ENCODE data around the gene NDEL1.

NDEL1 gene

DNA sequence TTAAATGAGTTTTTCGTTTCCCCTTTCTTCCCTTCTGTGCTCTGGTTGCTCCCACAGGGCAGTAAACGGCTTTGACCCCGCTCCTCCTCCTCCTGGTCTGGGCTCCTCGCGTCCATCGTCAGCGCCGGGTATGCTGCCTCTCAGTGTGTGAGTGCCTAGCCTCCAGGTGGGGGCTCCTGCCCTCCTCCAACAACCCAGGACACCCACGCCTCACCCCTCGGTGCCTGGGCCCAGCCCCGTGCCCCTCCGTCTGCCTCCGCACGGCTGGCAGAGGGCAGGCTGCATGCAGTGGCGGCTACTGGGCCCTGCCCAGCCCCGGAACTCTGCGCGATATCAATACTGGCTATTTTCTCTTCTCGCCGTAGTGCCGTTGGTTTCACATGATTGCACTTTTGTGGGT is 31.2 kb downstream of the NDEL1 start:
- H3K27ac ChIP-seq (ENCODE audit: low read depth, low read length), result no peak overlapping the region
- H3F3A ChIP-seq (ENCODE audit: control insufficient read depth, insufficient read depth), result no peaks in the 10 kb centered on the region
- TF ChIP-seq, protein P1, sequence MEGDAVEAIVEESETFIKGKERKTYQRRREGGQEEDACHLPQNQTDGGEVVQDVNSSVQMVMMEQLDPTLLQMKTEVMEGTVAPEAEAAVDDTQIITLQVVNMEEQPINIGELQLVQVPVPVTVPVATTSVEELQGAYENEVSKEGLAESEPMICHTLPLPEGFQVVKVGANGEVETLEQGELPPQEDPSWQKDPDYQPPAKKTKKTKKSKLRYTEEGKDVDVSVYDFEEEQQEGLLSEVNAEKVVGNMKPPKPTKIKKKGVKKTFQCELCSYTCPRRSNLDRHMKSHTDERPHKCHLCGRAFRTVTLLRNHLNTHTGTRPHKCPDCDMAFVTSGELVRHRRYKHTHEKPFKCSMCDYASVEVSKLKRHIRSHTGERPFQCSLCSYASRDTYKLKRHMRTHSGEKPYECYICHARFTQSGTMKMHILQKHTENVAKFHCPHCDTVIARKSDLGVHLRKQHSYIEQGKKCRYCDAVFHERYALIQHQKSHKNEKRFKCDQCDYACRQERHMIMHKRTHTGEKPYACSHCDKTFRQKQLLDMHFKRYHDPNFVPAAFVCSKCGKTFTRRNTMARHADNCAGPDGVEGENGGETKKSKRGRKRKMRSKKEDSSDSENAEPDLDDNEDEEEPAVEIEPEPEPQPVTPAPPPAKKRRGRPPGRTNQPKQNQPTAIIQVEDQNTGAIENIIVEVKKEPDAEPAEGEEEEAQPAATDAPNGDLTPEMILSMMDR (IDR thresholded peaks at IDR 0.05; ENCODE audit: low read depth, low read length, poor library complexity, severe bottlenecking), result no peak
- no peak for TF ChIP-seq EZH2phosphoT487 (IDR thresholded peaks at IDR 0.05; ENCODE audit: borderline replicate concordance, low read length)
- H3K4me1 ChIP-seq (ENCODE audit: control insufficient read depth, low read length), result no peaks in the 10 kb centered on the region
- H3K36me3 ChIP-seq (ENCODE audit: control insufficient read depth, low read length), result peaks cover 51% of the 10 kb centered on the region
- H3K9me3 ChIP-seq (ENCODE audit: control insufficient read depth, insufficient read depth, low read length), result no peaks in the 10 kb centered on the region
- no peaks in the 10 kb centered on the region for H4K20me1 ChIP-seq (ENCODE audit: control insufficient read depth, insufficient read depth, low read depth, low read length)
- no peaks in the 10 kb centered on the region for H3K9me2 ChIP-seq (replicated peaks; ENCODE audit: control insufficient read depth, low read length)
- H3K4me2 ChIP-seq (ENCODE audit: low read length), result no peak overlapping the region
- H3K27me3 ChIP-seq (ENCODE audit: control insufficient read depth, low read length), result no peaks in the 10 kb centered on the region
- no peak overlapping the region for H3K4me3 ChIP-seq (ENCODE audit: low read length)
- peaks cover 19% of the 10 kb centered on the region for H3K79me2 ChIP-seq (ENCODE audit: control insufficient read depth, low read length)

GRCh38 chr17:8467527-8467926 is 31.8 kb downstream of the NDEL1 start:
- TF ChIP-seq, protein P1 (IDR thresholded peaks at IDR 0.05; ENCODE audit: low read depth, low read length, poor library complexity, severe bottlenecking), result no peak
- TF ChIP-seq EZH2phosphoT487 (IDR thresholded peaks at IDR 0.05; ENCODE audit: borderline replicate concordance, low read length), result no peak
- no peak overlapping the region for H3K4me3 ChIP-seq (ENCODE audit: low read length)
- peaks cover 19% of the 10 kb centered on the region for H3K79me2 ChIP-seq (ENCODE audit: control insufficient read depth, low read length)
- no peaks in the 10 kb centered on the region for H4K20me1 ChIP-seq (ENCODE audit: control insufficient read depth, insufficient read depth, low read depth, low read length)
- H3K36me3 ChIP-seq (ENCODE audit: control insufficient read depth, low read length), result peaks cover 45% of the 10 kb centered on the region
- no peaks in the 10 kb centered on the region for H3K9me3 ChIP-seq (ENCODE audit: control insufficient read depth, insufficient read depth, low read length)
- H3K27ac ChIP-seq (ENCODE audit: low read depth, low read length), result no peak overlapping the region
- H3F3A ChIP-seq (ENCODE audit: control insufficient read depth, insufficient read depth), result no peaks in the 10 kb centered on the region
- no peaks in the 10 kb centered on the region for H3K9me2 ChIP-seq (replicated peaks; ENCODE audit: control insufficient read depth, low read length)
- H3K4me1 ChIP-seq (ENCODE audit: control insufficient read depth, low read length), result no peaks in the 10 kb centered on the region
- no peak overlapping the region for H3K4me2 ChIP-seq (ENCODE audit: low read length)
- H3K27me3 ChIP-seq (ENCODE audit: control insufficient read depth, low read length), result no peaks in the 10 kb centered on the region

DNA sequence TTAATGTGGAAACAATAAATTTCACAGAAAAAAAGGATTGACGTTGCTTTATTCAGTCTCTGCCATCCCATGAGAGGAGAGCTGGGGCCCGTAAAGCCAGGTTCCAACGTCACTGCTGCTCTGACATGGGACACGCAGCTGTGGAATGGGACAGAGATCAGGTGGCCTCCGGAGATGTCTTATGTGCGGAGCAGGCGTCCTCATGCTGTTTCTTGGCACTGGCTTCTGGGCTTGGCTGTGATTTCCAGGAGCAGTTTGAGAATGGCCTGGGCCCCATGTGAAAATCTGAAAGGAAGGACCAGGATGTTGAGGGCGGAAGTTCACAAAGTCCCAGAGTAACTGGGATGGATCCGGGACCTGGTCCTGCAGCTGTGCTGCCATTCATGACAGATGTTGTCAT is 32.4 kb downstream of the NDEL1 start:
- TF ChIP-seq, protein P1 (IDR thresholded peaks at IDR 0.05; ENCODE audit: low read depth, low read length, poor library complexity, severe bottlenecking), result no peak
- no peak for TF ChIP-seq EZH2phosphoT487 (IDR thresholded peaks at IDR 0.05; ENCODE audit: borderline replicate concordance, low read length)
- Histone ChIP-seq H3K9me3 (ENCODE audit: control insufficient read depth, insufficient read depth, low read length) (no peaks in the 10 kb centered on the region), H3K4me3 (ENCODE audit: low read length) (no peak overlapping the region), H3K4me1 (ENCODE audit: control insufficient read depth, low read length) (no peaks in the 10 kb centered on the region), H3K36me3 (ENCODE audit: control insufficient read depth, low read length) (peaks cover 39% of the 10 kb centered on the region), H3K9me2 (replicated peaks; ENCODE audit: control insufficient read depth, low read length) (no peaks in the 10 kb centered on the region), H4K20me1 (ENCODE audit: control insufficient read depth, insufficient read depth, low read depth, low read length) (no peaks in the 10 kb centered on the region), H3F3A (ENCODE audit: control insufficient read depth, insufficient read depth) (no peaks in the 10 kb centered on the region), H3K4me2 (ENCODE audit: low read length) (no peak overlapping the region), H3K27ac (ENCODE audit: low read depth, low read length) (no peak overlapping the region), H3K79me2 (ENCODE audit: control insufficient read depth, low read length) (peaks cover 19% of the 10 kb centered on the region), H3K27me3 (ENCODE audit: control insufficient read depth, low read length) (no peaks in the 10 kb centered on the region)

- Histone ChIP-seq H3K27ac (ENCODE audit: low read depth, low read length) (no peak overlapping the region), H3F3A (ENCODE audit: control insufficient read depth, insufficient read depth) (no peaks in the 10 kb centered on the region), H3K36me3 (ENCODE audit: control insufficient read depth, low read length) (peaks cover 36% of the 10 kb centered on the region), H3K4me3 (ENCODE audit: low read length) (no peak overlapping the region), H3K9me3 (ENCODE audit: control insufficient read depth, insufficient read depth, low read length) (no peaks in the 10 kb centered on the region), H3K79me2 (ENCODE audit: control insufficient read depth, low read length) (peaks cover 14% of the 10 kb centered on the region), H3K4me2 (ENCODE audit: low read length) (no peak overlapping the region), H3K27me3 (ENCODE audit: control insufficient read depth, low read length) (no peaks in the 10 kb centered on the region), H3K9me2 (replicated peaks; ENCODE audit: control insufficient read depth, low read length) (no peaks in the 10 kb centered on the region), H3K4me1 (ENCODE audit: control insufficient read depth, low read length) (no peaks in the 10 kb centered on the region), H4K20me1 (ENCODE audit: control insufficient read depth, insufficient read depth, low read depth, low read length) (no peaks in the 10 kb centered on the region)
- no peak for TF ChIP-seq EZH2phosphoT487 (IDR thresholded peaks at IDR 0.05; ENCODE audit: borderline replicate concordance, low read length)
Observed at GRCh38 chr17:8468980-8469379, 33.3 kb downstream of the NDEL1 start.

All from DOHH2 (cell line).